Activated CD8-positive, alpha-beta memory T cell treated with anti-CD3 and anti-CD28 coated beads for 4 hours (primary cell): ENCODE data around the gene DAPK2.

Experiments
- DNase-seq, 2 donors: peaks; one replicate each; pipeline ENCODE4 v3.0.0-alpha.2; 2020; ENCODE audit warnings: low read depth in 2 of 2

The DAPK2 gene

GRCh38 chr15:64024172-64025050 lies 21.9 kb downstream of the DAPK2 start:
- no peak for DNase-seq

GRCh38 chr15:64023220-64023619 lies 23.1 kb downstream of the DAPK2 start:
- no peak for DNase-seq

GRCh38 chr15:64022571-64022970 lies 23.7 kb downstream of the DAPK2 start:
- no peak for DNase-seq

GRCh38 chr15:64019764-64020163 lies 26.5 kb downstream of the DAPK2 start:
- DNase-seq: no peak

GRCh38 chr15:64017591-64018163 lies 28.6 kb downstream of the DAPK2 start:
- no peak for DNase-seq

GRCh38 chr15:64017082-64017588 lies 29.1 kb downstream of the DAPK2 start:
- DNase-seq: no peak

- DNase-seq: no peak
These were observed 30.0 kb downstream of the DAPK2 start for GRCh38 chr15:64016257-64016656.

GRCh38 chr15:64014995-64015394 lies 31.3 kb downstream of the DAPK2 start:
- DNase-seq: no peak

- DNase-seq: no peak
These were observed 32.9 kb downstream of the DAPK2 start for GRCh38 chr15:64013179-64014062.

- no peak for DNase-seq
These were observed 34.5 kb downstream of the DAPK2 start for GRCh38 chr15:64011736-64012135.

- peak; percentile 73 to 83 for DNase-seq
These were observed 35.6 kb downstream of the DAPK2 start for GRCh38 chr15:64010719-64011118.

GRCh38 chr15:64009798-64010261 lies 36.5 kb downstream of the DAPK2 start:
- DNase-seq: peak; percentile 4 to 20

GRCh38 chr15:64009241-64009640 lies 37.0 kb downstream of the DAPK2 start:
- DNase-seq: no peak

GRCh38 chr15:64008177-64008576 lies 38.1 kb downstream of the DAPK2 start:
- no peak for DNase-seq

- no peak for DNase-seq
These were observed 39.6 kb downstream of the DAPK2 start for GRCh38 chr15:64006642-64007041.

GRCh38 chr15:64004587-64004986 lies 41.7 kb downstream of the DAPK2 start:
- DNase-seq: no peak

GRCh38 chr15:64004056-64004455 lies 42.2 kb downstream of the DAPK2 start:
- no peak for DNase-seq

- DNase-seq: no peak
These were observed 43.1 kb downstream of the DAPK2 start for GRCh38 chr15:64003182-64003581.

- DNase-seq: no peak
These were observed 45.1 kb downstream of the DAPK2 start for GRCh38 chr15:64001148-64001547.

GRCh38 chr15:64000183-64000951 lies 45.9 kb downstream of the DAPK2 start:
- no peak for DNase-seq

GRCh38 chr15:63999177-63999576 lies 47.1 kb downstream of the DAPK2 start:
- DNase-seq: no peak
